Peyer's patch (tissue), 4 donors: ENCODE data around the gene ZFP64. TPM values are rescaled to one million over a fixed set of nuclear protein-coding genes. Genes with fewer than 3 reads are reported as not detected.
"Not testable (repeated sequence)": the region's sequence is repeated elsewhere in the genome, so short reads cannot be mapped to it uniquely, and the experiment has no call there.

Experiments used
- DNase-seq, 3 donors: peaks; one replicate each; pipeline ENCODE4 v3.0.0-alpha.2; 2017 to 2019
- H3K27ac ChIP-seq, 4 donors: fragments of 200-600 bp; sonication (generic); one replicate each; pipeline ENCODE4 v1.5.1; 2016 to 2019
- H3K27me3 ChIP-seq, 2 donors: fragments of 200-600 bp; sonication (generic); one replicate each; pipeline ENCODE4 v1.5.1; 2019
- H3K36me3 ChIP-seq, 3 donors: fragments of 200-600 bp; sonication (generic); one replicate each; pipeline ENCODE4 v1.5.1; 2016 to 2019
- H3K4me1 ChIP-seq, 4 donors: fragments of 200-600 bp; sonication (generic); one replicate each; pipeline ENCODE4 v1.5.1; 2016 to 2019
- H3K4me3 ChIP-seq, 4 donors: fragments of 200-600 bp; sonication (generic); 1 replicate in 3 of 4; 2 replicates in 1 of 4; pipeline ENCODE4 v1.5.1; 2016 to 2019; ENCODE audit warnings: mild to moderate bottlenecking in 1 of 4
- H3K9me3 ChIP-seq, 4 donors: fragments of 200-600 bp; sonication (generic); one replicate each; pipeline ENCODE4 v1.5.1; 2016 to 2019; ENCODE audit warnings: mild to moderate bottlenecking in 1 of 4
- POLR2A ChIP-seq, 2 donors: fragments of 450-650 bp; IDR thresholded peaks; one replicate each; pipeline ENCODE4 v1.5.1; 2017; ENCODE audit warnings: antibody characterized with exemption in 2 of 2, mild to moderate bottlenecking in 2 of 2, moderate library complexity in 2 of 2
- total RNA-seq, 4 donors: library from RNA; depleted of rRNA; stranded (reverse); fragments of >200 nt; gene quantifications; one replicate each; pipeline ENCODE4 v1.1.0, GENCODE V29; 2016
- TF ChIP-seq, protein P1 (sequence below), 6 experiments: fragments of 450-650 bp in 4 of 6; fragments of 200-600 bp in 2 of 6; sonication (generic) in 1 of 6; IDR thresholded peaks; one replicate each; pipeline ENCODE4 v1.5.1; 2017 to 2019; ENCODE audit warnings: antibody characterized with exemption in 6 of 6, mild to moderate bottlenecking in 3 of 6, moderate library complexity in 1 of 6

ZFP64 gene
- total RNA-seq, 4 donors from 2014 or later: 10.5 to 32.9 (median 16.1) TPM

DNA sequence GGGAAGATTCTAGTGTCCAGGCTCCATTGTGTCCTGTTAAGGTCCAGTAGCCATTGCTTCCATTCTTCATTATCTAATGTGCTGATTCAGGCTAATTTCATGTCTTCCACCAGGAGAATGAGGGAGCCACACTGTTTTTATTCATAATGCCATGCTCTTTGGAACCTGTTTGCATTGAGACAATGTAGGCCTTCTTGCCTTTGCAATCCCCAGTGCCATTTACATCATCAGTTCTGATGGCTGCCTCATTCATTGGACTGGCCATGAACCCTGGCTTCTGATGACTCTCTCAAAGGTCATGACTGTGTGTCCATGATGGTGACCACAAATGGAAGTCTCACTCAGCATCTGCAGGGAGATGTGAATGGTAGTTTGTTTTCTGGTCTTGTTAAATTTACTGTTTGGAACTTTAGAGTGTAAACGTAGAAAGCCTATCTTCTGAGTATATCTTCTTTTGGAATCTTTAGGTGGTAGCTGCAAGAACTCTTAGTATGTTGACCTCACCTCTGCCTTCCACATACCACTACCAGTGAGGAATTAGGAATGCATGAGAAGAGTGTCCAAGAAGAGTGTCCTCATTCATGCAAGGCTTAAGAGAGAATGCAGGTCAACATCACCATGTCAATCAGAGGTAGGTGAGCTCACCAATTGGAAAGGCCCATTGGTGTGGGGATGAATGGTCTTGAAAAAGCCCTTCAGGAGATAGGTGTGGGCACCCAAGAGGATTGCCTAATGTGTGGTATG lies 42.9 kb upstream of the ZFP64 start:
- H3K36me3 ChIP-seq: no peaks in the 10 kb centered on the region
- no peaks in the 10 kb centered on the region for H3K27me3 ChIP-seq
- H3K4me1 ChIP-seq: peaks cover 0 to 16% (median 0%) of the 10 kb centered on the region in 4 donors
- no peak for TF ChIP-seq POLR2A (IDR thresholded peaks at IDR 0.05)
- TF ChIP-seq, protein P1, sequence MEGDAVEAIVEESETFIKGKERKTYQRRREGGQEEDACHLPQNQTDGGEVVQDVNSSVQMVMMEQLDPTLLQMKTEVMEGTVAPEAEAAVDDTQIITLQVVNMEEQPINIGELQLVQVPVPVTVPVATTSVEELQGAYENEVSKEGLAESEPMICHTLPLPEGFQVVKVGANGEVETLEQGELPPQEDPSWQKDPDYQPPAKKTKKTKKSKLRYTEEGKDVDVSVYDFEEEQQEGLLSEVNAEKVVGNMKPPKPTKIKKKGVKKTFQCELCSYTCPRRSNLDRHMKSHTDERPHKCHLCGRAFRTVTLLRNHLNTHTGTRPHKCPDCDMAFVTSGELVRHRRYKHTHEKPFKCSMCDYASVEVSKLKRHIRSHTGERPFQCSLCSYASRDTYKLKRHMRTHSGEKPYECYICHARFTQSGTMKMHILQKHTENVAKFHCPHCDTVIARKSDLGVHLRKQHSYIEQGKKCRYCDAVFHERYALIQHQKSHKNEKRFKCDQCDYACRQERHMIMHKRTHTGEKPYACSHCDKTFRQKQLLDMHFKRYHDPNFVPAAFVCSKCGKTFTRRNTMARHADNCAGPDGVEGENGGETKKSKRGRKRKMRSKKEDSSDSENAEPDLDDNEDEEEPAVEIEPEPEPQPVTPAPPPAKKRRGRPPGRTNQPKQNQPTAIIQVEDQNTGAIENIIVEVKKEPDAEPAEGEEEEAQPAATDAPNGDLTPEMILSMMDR (IDR thresholded peaks at IDR 0.05): no peak
- H3K9me3 ChIP-seq: no peaks in the 10 kb centered on the region
- H3K27ac ChIP-seq: no peak overlapping the region
- no peak for DNase-seq
- H3K4me3 ChIP-seq: no peak overlapping the region

GRCh38 chr20:52231230-52231746 lies 39.7 kb upstream of the ZFP64 start:
- peak overlapping the region in 1 of 4 donors; percentile 59 for H3K27ac ChIP-seq

GRCh38 chr20:52230409-52230808 lies 38.8 kb upstream of the ZFP64 start:
- H3K27me3 ChIP-seq: no peaks in the 10 kb centered on the region
- H3K36me3 ChIP-seq: no peaks in the 10 kb centered on the region
- peak overlapping the region in 3 of 4 donors; percentile 3 to 59 (median 17) for H3K27ac ChIP-seq
- TF ChIP-seq, protein P1 (IDR thresholded peaks at IDR 0.05): no peak
- TF ChIP-seq POLR2A (IDR thresholded peaks at IDR 0.05): no peak
- no peak for DNase-seq
- peaks cover 0 to 20% (median 0%) of the 10 kb centered on the region in 4 donors for H3K4me1 ChIP-seq
- H3K9me3 ChIP-seq: no peaks in the 10 kb centered on the region
- no peak overlapping the region for H3K4me3 ChIP-seq

More at GRCh38 chr20:52231230-52231746, 39.7 kb upstream of the ZFP64 start:
- Histone ChIP-seq H3K4me3 (no peak overlapping the region), H3K27me3 (no peaks in the 10 kb centered on the region), H3K9me3 (no peaks in the 10 kb centered on the region), H3K4me1 (peaks cover 0 to 20% (median 0%) of the 10 kb centered on the region in 4 donors), H3K36me3 (no peaks in the 10 kb centered on the region)
- TF ChIP-seq POLR2A (IDR thresholded peaks at IDR 0.05): no peak
- TF ChIP-seq, protein P1 (IDR thresholded peaks at IDR 0.05): no peak
- no peak for DNase-seq

GRCh38 chr20:52229346-52229745 lies 37.8 kb upstream of the ZFP64 start:
- not testable (repeated sequence) for H3K36me3 ChIP-seq, H3K9me3 ChIP-seq, H3K27me3 ChIP-seq, H3K27ac ChIP-seq, DNase-seq, H3K4me3 ChIP-seq
- peaks cover 0 to 20% (median 0%) of the 10 kb centered on the region in 4 donors for H3K4me1 ChIP-seq

- DNase-seq: no peak
- Histone ChIP-seq H3K27me3 (no peaks in the 10 kb centered on the region), H3K36me3 (no peaks in the 10 kb centered on the region), H3K27ac (no peak overlapping the region), H3K4me1 (peaks cover 0 to 20% (median 0%) of the 10 kb centered on the region in 4 donors), H3K9me3 (peaks cover 0 to 5% (median 0%) of the 10 kb centered on the region in 4 donors), H3K4me3 (no peak overlapping the region)
- TF ChIP-seq, protein P1 (IDR thresholded peaks at IDR 0.05): no peak
- TF ChIP-seq POLR2A (IDR thresholded peaks at IDR 0.05): no peak
Measured at GRCh38 chr20:52226370-52226769, 34.8 kb upstream of the ZFP64 start.

DNA sequence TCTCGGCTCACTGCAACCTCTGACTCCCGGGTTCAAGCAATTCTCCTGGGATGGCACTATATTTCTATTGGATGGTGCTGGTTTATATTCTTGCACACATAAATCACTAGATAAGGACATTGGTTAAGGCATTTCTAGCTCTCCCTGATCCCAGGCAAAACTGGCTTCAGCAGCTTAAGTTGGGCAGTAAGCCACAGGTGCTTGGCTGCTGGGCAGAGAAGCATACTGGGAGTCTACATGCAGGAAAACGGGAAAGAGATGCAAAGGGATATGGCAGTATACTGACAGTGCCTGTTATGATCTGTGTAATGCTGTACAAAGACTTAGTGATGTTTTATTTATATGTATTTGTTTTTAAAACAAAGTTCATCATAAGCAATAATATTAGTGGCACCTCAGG lies 33.3 kb upstream of the ZFP64 start:
- H3K27me3 ChIP-seq: no peaks in the 10 kb centered on the region
- DNase-seq: no peak
- H3K4me1 ChIP-seq: peaks cover 0 to 6% (median 0%) of the 10 kb centered on the region in 4 donors
- TF ChIP-seq POLR2A (IDR thresholded peaks at IDR 0.05): no peak
- TF ChIP-seq, protein P1 (IDR thresholded peaks at IDR 0.05): no peak
- H3K4me3 ChIP-seq: no peak overlapping the region
- H3K27ac ChIP-seq: no peak overlapping the region
- H3K36me3 ChIP-seq: no peaks in the 10 kb centered on the region
- peaks cover 0 to 15% (median 5%) of the 10 kb centered on the region in 4 donors for H3K9me3 ChIP-seq

DNA sequence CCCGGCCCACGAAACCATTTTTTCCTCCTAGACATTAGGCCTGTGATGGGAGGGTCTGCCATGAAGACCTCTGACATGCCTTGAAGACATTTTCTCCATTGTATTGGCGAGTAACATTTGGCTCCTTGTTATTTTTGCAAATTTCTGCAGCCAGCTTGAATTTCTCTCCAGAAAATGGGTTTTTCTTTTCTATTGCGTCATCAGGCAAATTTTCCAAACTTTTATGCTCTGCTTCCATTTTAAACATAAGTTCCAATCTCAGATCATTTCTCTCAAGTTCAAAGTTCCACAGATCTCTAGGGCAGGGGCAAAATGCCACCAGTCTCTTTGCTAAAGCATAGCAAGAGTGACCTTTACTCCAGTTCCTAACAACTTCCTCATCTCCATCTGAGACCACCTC lies 29.8 kb upstream of the ZFP64 start:
- H3K9me3 ChIP-seq: peaks cover 0 to 20% (median 5%) of the 10 kb centered on the region in 4 donors
- H3K27ac ChIP-seq, H3K36me3 ChIP-seq, DNase-seq, H3K4me3 ChIP-seq, H3K4me1 ChIP-seq, H3K27me3 ChIP-seq: not testable (repeated sequence)

DNA sequence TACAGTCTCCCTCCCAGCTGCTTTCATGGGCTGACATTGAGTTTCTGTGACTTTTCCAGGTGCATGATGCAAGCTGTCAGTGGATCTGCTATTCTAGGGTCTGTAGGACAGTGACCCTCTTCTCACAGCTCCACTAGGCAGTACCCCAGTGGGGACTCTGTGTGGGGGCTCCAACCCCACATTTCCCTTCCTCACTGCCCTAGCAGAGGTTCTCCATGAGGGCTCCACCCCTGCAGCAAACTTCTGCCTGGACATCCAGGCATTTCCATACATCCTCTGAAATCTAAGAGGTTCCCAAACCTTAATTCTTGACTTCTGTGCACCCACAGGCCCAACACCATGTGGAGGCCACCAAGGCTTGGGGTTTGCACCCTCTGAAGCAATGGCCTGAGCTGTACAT lies 29.3 kb upstream of the ZFP64 start:
- not testable (repeated sequence) for H3K4me1 ChIP-seq, H3K27me3 ChIP-seq, H3K4me3 ChIP-seq, DNase-seq, H3K36me3 ChIP-seq, H3K27ac ChIP-seq
- H3K9me3 ChIP-seq: peaks cover 0 to 20% (median 5%) of the 10 kb centered on the region in 4 donors
